ENCODE data around the gene RBM33.

Gene RBM33

GRCh38 chr7:155747209-155747608 is 102.7 kb downstream of the RBM33 start:
- DNase-seq (ENCODE audit: low spot score) = no peak

GRCh38 chr7:155749578-155749977 is 105.1 kb downstream of the RBM33 start:
- no peak for DNase-seq (ENCODE audit: low spot score)

- no peak for DNase-seq (ENCODE audit: low spot score)
Measured at GRCh38 chr7:155750255-155751125, 106.0 kb downstream of the RBM33 start.

GRCh38 chr7:155751409-155751808 is 106.9 kb downstream of the RBM33 start:
- no peak for DNase-seq (ENCODE audit: low spot score)

- no peak for DNase-seq (ENCODE audit: low spot score)
Measured at GRCh38 chr7:155752756-155753445, 108.4 kb downstream of the RBM33 start.

GRCh38 chr7:155753446-155753965 is 109.0 kb downstream of the RBM33 start:
- DNase-seq (ENCODE audit: low spot score) = no peak

- DNase-seq (ENCODE audit: low spot score) = no peak
Measured at GRCh38 chr7:155754165-155754564, 109.7 kb downstream of the RBM33 start.

GRCh38 chr7:155755026-155755425 is 110.6 kb downstream of the RBM33 start:
- DNase-seq (ENCODE audit: low spot score) = no peak

GRCh38 chr7:155756322-155756721 is 111.9 kb downstream of the RBM33 start:
- no peak for DNase-seq (ENCODE audit: low spot score)

GRCh38 chr7:155758348-155758747 is 113.9 kb downstream of the RBM33 start:
- DNase-seq (ENCODE audit: low spot score) = no peak

GRCh38 chr7:155759740-155760430 is 115.4 kb downstream of the RBM33 start:
- no peak for DNase-seq (ENCODE audit: low spot score)

GRCh38 chr7:155761162-155761561 is 116.7 kb downstream of the RBM33 start:
- DNase-seq (ENCODE audit: low spot score) = no peak

GRCh38 chr7:155762036-155762435 is 117.6 kb downstream of the RBM33 start:
- no peak for DNase-seq (ENCODE audit: low spot score)

- no peak for DNase-seq (ENCODE audit: low spot score)
Measured at GRCh38 chr7:155762655-155763054, 118.2 kb downstream of the RBM33 start.

GRCh38 chr7:155763122-155763521 is 118.7 kb downstream of the RBM33 start:
- DNase-seq (ENCODE audit: low spot score) = no peak

GRCh38 chr7:155763691-155764437 is 119.4 kb downstream of the RBM33 start:
- DNase-seq (ENCODE audit: low spot score) = no peak

GRCh38 chr7:155764438-155764793 is 120.0 kb downstream of the RBM33 start:
- DNase-seq (ENCODE audit: low spot score) = no peak

GRCh38 chr7:155765458-155765857 is 121.0 kb downstream of the RBM33 start:
- no peak for DNase-seq (ENCODE audit: low spot score)

- DNase-seq (ENCODE audit: low spot score) = no peak
Measured at GRCh38 chr7:155766386-155766785, 121.9 kb downstream of the RBM33 start.

GRCh38 chr7:155766966-155767916 is 122.8 kb downstream of the RBM33 start:
- peak; percentile 24 for DNase-seq (ENCODE audit: low spot score)

- DNase-seq (ENCODE audit: low spot score) = no peak
Measured at GRCh38 chr7:155769701-155770100, 125.2 kb downstream of the RBM33 start.
